Activated T-helper 2 cell treated with anti-CD3 and anti-CD28 coated beads, Interferon-gamma antibody, Interleukin-2, Interleukin-4, amounts not matched to agents 10 μg/mL and 5 μg/mL and 100 μg/mL, durations not matched to agents 14 hours and 24 hours and 36 hours (primary cell): Measurements from ENCODE around the gene CDH13. TPM values are rescaled to one million over a fixed set of nuclear protein-coding genes. Genes with fewer than 3 reads are reported as not detected.

Experiments
- DNase-seq: peaks from one replicate; pipeline ENCODE4 v3.0.0; 2021; ENCODE audit warnings: low spot score
- H3K27ac Mint-ChIP-seq: one replicate; pipeline ENCODE4 v1.8.0; 2021; ENCODE audit warnings: mixed read lengths
- H3K27me3 Mint-ChIP-seq: one replicate; pipeline ENCODE4 v1.8.0; 2021; ENCODE audit warnings: low read depth, mixed read lengths
- H3K36me3 Mint-ChIP-seq: one replicate; pipeline ENCODE4 v1.8.0; 2021; ENCODE audit warnings: low read depth, mixed read lengths
- H3K4me1 Mint-ChIP-seq: one replicate; pipeline ENCODE4 v1.8.0; 2021; ENCODE audit warnings: low read depth, mixed read lengths
- H3K4me3 Mint-ChIP-seq: one replicate; pipeline ENCODE4 v1.8.0; 2021; ENCODE audit warnings: low read depth, mild to moderate bottlenecking, moderate library complexity, mixed read lengths
- H3K9me3 Mint-ChIP-seq: one replicate; pipeline ENCODE4 v1.8.0; 2021; ENCODE audit warnings: mixed read lengths
- intact Hi-C: fragments of 100-400 bp; cut with micrococcal nuclease; formaldehyde crosslinking; loops from one replicate; pipeline ENCODE4 v1.15.1; 2023
- total RNA-seq: library from RNA; stranded (reverse); gene quantifications from 2 replicates; pipeline ENCODE4 v1.2.3, GENCODE V29; 2022

Gene CDH13
- total RNA-seq, 1 donor from 2014 or later: not detected

DNA sequence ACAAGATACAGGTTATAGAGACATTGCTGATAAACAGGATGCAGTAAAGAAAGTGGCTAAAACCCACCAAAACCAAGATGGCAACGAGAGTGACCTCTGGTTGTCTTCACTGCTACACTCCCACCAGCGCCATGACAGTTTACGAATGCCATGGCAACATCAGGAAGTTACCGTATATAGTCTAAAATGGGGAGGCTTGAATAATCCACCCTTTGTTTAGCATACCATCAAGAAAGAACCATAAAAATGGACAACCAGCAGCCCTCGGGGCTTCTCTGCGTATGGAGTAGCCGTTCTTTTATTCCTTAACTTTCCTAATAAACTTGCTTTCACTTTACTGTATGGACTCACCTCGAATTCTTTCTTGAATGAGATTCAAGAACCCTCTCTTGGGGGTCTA is 21.7 kb upstream of the CDH13 start:
- Mint-ChIP-seq H3K27ac (no peak overlapping the region), H3K4me3 (no peak overlapping the region), H3K4me1 (no peaks in the 10 kb centered on the region), H3K36me3 (no peaks in the 10 kb centered on the region), H3K9me3 (no peaks in the 10 kb centered on the region), H3K27me3 (peaks cover 3% of the 10 kb centered on the region)
- DNase-seq: no peak
- intact Hi-C loops: no loop called here

GRCh38 chr16:82605863-82606620 is 20.7 kb upstream of the CDH13 start:
- peaks cover 3% of the 10 kb centered on the region for H3K27me3 Mint-ChIP-seq
- no peak overlapping the region for H3K27ac Mint-ChIP-seq
- no peaks in the 10 kb centered on the region for H3K36me3 Mint-ChIP-seq
- no peak for DNase-seq
- H3K9me3 Mint-ChIP-seq: no peaks in the 10 kb centered on the region
- no peaks in the 10 kb centered on the region for H3K4me1 Mint-ChIP-seq
- H3K4me3 Mint-ChIP-seq: no peak overlapping the region
- intact Hi-C loops: no loop called here

DNA sequence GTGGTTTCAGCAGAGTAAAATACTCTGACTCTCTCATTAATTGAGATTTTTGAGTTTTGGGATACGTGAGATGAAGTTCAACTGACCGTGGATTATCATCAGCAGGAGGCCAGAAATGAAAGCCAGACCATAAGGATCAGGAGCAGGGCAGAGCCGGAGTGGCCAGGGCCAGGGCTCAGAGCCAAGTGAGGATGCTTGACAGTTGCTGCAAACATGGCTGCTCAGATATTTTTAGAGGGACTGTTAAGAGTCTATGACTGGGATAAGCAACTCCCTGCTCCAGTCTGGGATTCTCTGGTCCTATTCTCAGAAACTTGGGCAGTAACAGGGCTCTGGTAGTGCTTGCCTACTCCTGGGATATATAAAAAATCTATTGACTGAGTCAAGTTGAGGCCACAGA is 17.6 kb upstream of the CDH13 start:
- Mint-ChIP-seq H3K4me1 (no peaks in the 10 kb centered on the region), H3K4me3 (no peak overlapping the region), H3K27me3 (peaks cover 3% of the 10 kb centered on the region), H3K36me3 (no peaks in the 10 kb centered on the region), H3K9me3 (no peaks in the 10 kb centered on the region), H3K27ac (no peak overlapping the region)
- no peak for DNase-seq
- intact Hi-C loops: no loop called here

DNA sequence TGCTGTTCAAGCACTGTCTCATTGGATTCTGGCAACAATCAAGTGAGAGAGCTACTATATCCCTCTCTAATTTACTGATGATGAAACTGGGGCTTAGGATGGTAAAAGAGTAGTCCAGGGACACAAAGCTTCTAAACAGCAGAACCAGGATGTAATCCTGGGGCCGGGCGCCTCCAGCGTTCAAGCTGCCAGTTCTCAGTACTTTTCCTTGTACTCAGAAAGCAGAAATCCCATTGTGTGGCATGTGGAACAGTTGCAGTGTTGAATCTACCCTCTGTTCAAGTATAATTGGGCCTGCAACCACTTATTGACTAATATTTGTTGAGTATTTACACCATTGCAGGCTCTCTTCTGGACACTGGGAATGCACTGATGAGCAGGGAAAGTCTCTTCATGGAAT is 14.5 kb upstream of the CDH13 start:
- no peak overlapping the region for H3K27ac Mint-ChIP-seq
- H3K4me3 Mint-ChIP-seq: no peak overlapping the region
- no peaks in the 10 kb centered on the region for H3K9me3 Mint-ChIP-seq
- H3K27me3 Mint-ChIP-seq: no peaks in the 10 kb centered on the region
- no peaks in the 10 kb centered on the region for H3K36me3 Mint-ChIP-seq
- no peak for DNase-seq
- intact Hi-C loops: no loop called here
- no peaks in the 10 kb centered on the region for H3K4me1 Mint-ChIP-seq

GRCh38 chr16:82616356-82616755 is 10.4 kb upstream of the CDH13 start:
- intact Hi-C loops: no loop called here
- Mint-ChIP-seq H3K27me3 (peaks cover 7% of the 10 kb centered on the region), H3K4me3 (no peak overlapping the region), H3K27ac (no peak overlapping the region), H3K9me3 (no peaks in the 10 kb centered on the region), H3K4me1 (no peaks in the 10 kb centered on the region), H3K36me3 (no peaks in the 10 kb centered on the region)
- DNase-seq: no peak

- no peaks in the 10 kb centered on the region for H3K9me3 Mint-ChIP-seq
- no peak overlapping the region for H3K27ac Mint-ChIP-seq
- no peaks in the 10 kb centered on the region for H3K36me3 Mint-ChIP-seq
- intact Hi-C loops: loop anchor here (10.0 kb wide), 1 partner anchor 357 kb away; no protein-coding TSS in a partner anchor
- no peaks in the 10 kb centered on the region for H3K4me1 Mint-ChIP-seq
- H3K27me3 Mint-ChIP-seq: peaks cover 49% of the 10 kb centered on the region
- no peak for DNase-seq
- no peak overlapping the region for H3K4me3 Mint-ChIP-seq
Observed at GRCh38 chr16:82621781-82622180, 5.0 kb upstream of the CDH13 start.

DNA sequence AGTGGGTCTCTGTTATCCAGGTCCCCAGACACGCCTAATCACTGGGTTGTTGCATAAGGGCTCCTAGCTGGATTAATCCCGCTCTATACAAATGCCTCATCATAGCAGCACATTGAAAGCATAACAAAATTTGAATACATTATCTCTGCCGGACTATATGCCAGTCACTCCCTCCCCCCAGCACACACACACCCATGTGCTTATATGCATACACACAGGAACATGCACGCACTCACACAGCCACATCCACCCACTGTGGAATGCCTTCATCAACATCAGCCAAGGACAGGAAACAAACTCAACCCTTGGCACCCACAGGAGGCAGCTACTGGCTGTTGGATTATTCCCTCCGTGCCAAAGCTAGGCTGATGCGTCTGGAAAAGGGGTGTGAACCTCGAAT is 3.5 kb upstream of the CDH13 start:
- no peak overlapping the region for H3K27ac Mint-ChIP-seq
- H3K4me3 Mint-ChIP-seq: no peak overlapping the region
- DNase-seq: no peak
- H3K9me3 Mint-ChIP-seq: no peaks in the 10 kb centered on the region
- peaks cover 2% of the 10 kb centered on the region for H3K4me1 Mint-ChIP-seq
- intact Hi-C loops: loop anchor here (10.0 kb wide), 1 partner anchor 358 kb away; no protein-coding TSS in a partner anchor
- no peaks in the 10 kb centered on the region for H3K36me3 Mint-ChIP-seq
- peaks cover 59% of the 10 kb centered on the region for H3K27me3 Mint-ChIP-seq

DNA sequence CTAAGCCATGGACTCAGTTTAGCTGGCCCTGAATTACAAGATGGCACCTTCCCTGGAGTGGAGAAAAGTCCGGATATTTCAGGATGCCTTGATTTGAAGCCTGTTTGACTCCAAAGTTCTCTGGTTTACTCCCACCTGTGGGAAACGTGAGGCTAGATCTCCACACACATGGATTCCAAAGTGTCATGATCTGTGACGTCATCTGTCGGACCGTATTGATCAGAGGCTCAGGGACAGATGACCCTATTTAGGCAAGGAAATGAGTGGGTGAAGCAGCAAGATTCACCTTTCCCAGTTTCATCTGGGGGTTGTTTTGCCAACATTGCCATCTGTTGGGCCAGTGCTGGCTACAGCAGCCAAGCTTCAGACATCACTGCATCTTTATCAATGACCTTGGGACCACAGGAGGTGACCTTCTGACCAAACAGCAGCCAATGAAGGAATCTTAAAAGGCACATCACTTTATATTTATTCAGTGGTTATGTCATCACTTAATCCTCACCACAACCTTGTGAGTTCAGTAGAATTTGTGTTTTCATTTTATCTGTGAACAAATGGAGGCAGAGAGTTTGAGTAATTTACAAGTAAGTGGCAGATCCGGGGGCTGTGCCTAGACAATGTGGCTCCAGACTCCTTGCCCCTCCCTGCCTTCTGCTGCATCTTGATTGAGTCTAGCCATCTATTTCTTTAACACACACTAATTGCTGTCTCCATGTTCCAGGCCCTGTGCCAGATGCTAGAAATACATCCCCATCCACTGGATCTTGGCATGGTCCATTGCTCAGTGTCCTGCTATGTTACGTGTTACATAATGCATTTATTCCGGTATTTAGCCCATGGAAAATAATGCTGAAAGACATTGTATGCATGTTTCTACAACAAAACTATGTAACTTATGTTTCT is 1.5 kb upstream of the CDH13 start:
- H3K27me3 Mint-ChIP-seq: peaks cover 74% of the 10 kb centered on the region

GRCh38 chr16:82628088-82628423 is 1.3 kb downstream of the CDH13 start:
- DNase-seq: no peak
- H3K36me3 Mint-ChIP-seq: no peaks in the 10 kb centered on the region
- H3K9me3 Mint-ChIP-seq: no peaks in the 10 kb centered on the region
- peaks cover 4% of the 10 kb centered on the region for H3K4me1 Mint-ChIP-seq
- H3K27ac Mint-ChIP-seq: no peak overlapping the region
- no peak overlapping the region for H3K4me3 Mint-ChIP-seq
- intact Hi-C loops: loop anchor here (10.0 kb wide), 1 partner anchor 363 kb away; no protein-coding TSS in a partner anchor
- H3K27me3 Mint-ChIP-seq: peaks cover 79% of the 10 kb centered on the region

More for the DNA sequence above, 1.5 kb upstream of the CDH13 start:
- intact Hi-C loops: loop anchor here (10.0 kb wide), 1 partner anchor 361 kb away; no protein-coding TSS in a partner anchor
- H3K4me1 Mint-ChIP-seq: peaks cover 4% of the 10 kb centered on the region
- H3K27ac Mint-ChIP-seq: no peak overlapping the region
- H3K36me3 Mint-ChIP-seq: no peaks in the 10 kb centered on the region
- H3K9me3 Mint-ChIP-seq: no peaks in the 10 kb centered on the region
- DNase-seq: no peak
- H3K4me3 Mint-ChIP-seq: no peak overlapping the region

DNA sequence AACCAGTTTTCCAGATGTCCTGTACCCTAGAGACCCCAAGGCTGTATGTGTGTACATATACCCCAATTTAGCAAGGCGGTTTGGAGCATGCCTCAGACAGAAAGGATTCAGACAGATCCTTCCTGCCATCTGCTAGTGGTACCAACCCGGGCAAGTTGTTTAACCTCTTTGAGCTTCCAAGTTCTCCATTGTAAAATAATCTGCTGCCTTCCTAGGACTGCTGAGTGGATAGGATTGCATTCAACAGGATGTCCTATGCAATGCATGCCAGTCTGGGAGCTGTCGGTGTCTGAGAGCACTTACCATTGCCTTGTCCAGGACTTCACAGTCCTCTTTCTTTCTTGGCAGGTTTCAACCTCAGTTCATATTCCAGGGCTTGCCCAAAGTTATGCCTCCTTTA is 1.9 kb downstream of the CDH13 start:
- Mint-ChIP-seq H3K9me3 (no peaks in the 10 kb centered on the region), H3K27ac (no peak overlapping the region), H3K36me3 (no peaks in the 10 kb centered on the region), H3K27me3 (peaks cover 72% of the 10 kb centered on the region), H3K4me1 (peaks cover 4% of the 10 kb centered on the region), H3K4me3 (no peak overlapping the region)
- no peak for DNase-seq
- intact Hi-C loops: loop anchor here (10.0 kb wide), 1 partner anchor 364 kb away; no protein-coding TSS in a partner anchor

DNA sequence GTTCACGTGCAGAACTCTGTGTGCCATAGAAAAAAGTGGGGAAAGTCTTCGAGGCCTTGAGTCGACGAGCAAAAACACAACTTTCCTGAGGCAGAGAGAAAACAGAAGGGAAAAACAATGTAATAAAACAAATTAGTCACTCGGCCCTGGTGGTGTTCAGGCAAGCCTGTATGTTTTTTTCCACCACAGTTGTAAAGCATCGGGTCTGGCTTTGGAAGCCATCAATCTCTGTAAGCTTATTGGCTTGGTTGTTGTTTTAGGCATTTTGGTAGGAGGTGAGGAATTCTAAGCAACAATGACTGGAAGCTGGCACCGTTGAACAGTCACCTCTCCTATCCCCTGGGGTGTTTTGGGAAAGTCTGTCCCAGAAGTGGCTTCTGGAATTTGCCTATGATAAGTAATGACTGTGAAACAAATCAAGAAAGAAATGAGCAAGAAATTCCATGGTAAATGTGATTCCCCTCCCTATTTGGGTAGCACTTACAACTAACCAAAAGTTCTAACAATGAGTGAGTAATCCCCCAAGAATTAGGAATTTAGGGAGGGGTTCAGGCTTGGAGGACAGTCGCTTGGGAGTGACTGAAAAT is 2.8 kb downstream of the CDH13 start:
- H3K4me1 Mint-ChIP-seq: peaks cover 4% of the 10 kb centered on the region
- H3K36me3 Mint-ChIP-seq: no peaks in the 10 kb centered on the region
- intact Hi-C loops: loop anchor here (10.0 kb wide), 2 partner anchors 365 to 585 kb away; no protein-coding TSS in a partner anchor
- peaks cover 65% of the 10 kb centered on the region for H3K27me3 Mint-ChIP-seq
- no peaks in the 10 kb centered on the region for H3K9me3 Mint-ChIP-seq
- H3K27ac Mint-ChIP-seq: no peak overlapping the region
- no peak overlapping the region for H3K4me3 Mint-ChIP-seq
- DNase-seq: no peak

DNA sequence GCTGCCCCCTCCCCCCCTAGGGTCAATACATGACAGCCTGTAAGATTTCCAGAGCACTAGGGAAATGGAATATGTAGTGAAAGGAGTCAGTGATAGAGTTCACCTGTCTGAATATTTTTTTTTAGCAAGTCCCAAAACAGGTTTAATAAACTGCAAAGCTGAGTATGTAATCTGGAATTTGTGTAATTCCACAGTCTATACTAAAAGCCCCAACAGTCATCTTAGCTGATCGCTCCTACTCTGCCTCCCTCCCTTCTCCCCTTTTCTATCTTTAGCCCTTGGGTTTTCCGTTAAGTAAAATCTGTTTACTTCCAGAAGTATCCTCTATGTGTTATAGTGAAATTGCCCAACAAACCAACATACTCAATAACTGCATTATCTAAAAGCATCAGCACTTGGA is 3.5 kb downstream of the CDH13 start:
- peaks cover 59% of the 10 kb centered on the region for H3K27me3 Mint-ChIP-seq
- H3K9me3 Mint-ChIP-seq: no peaks in the 10 kb centered on the region
- no peak overlapping the region for H3K27ac Mint-ChIP-seq
- DNase-seq: no peak
- no peak overlapping the region for H3K4me3 Mint-ChIP-seq
- peaks cover 9% of the 10 kb centered on the region for H3K4me1 Mint-ChIP-seq
- H3K36me3 Mint-ChIP-seq: no peaks in the 10 kb centered on the region
- intact Hi-C loops: loop anchor here (10.0 kb wide), 1 partner anchor 585 kb away; no protein-coding TSS in a partner anchor
